Suppressor macrophage (primary cell): ENCODE results near the gene NR4A1.

ENCODE experiments used
- DNase-seq, 4 experiments: peaks; one replicate each; pipeline ENCODE4 v3.0.0-alpha.2; 2020 to 2022

The NR4A1 gene

GRCh38 chr12:52018433-52019112, 32.7 kb upstream of the NR4A1 start:
- no peak for DNase-seq

- no peak for DNase-seq
Measured at GRCh38 chr12:52019113-52019770, 32.0 kb upstream of the NR4A1 start.

- peak; percentile 68 to 79 (median 73) for DNase-seq
Measured at GRCh38 chr12:52020539-52021336, 30.5 kb upstream of the NR4A1 start.

GRCh38 chr12:52022841-52023181, 28.4 kb upstream of the NR4A1 start:
- no peak for DNase-seq

- DNase-seq, result peak; percentile 85 to 94 (median 90)
Measured at GRCh38 chr12:52023182-52023975, 27.9 kb upstream of the NR4A1 start.

- DNase-seq, result no peak
Measured at GRCh38 chr12:52023976-52024688, 27.1 kb upstream of the NR4A1 start.

GRCh38 chr12:52024845-52025230, 26.4 kb upstream of the NR4A1 start:
- DNase-seq, result peak; percentile 77 to 89 (median 88)

GRCh38 chr12:52026263-52026662, 25.0 kb upstream of the NR4A1 start:
- no peak for DNase-seq

- peak in 1 of 4 experiments; percentile 38 for DNase-seq
Measured at GRCh38 chr12:52027085-52027843, 24.0 kb upstream of the NR4A1 start.

- no peak for DNase-seq
Measured at GRCh38 chr12:52029685-52030084, 21.6 kb upstream of the NR4A1 start.

- no peak for DNase-seq
Measured at GRCh38 chr12:52032446-52032803, 18.8 kb upstream of the NR4A1 start.

- peak; percentile 95 to 97 (median 96) for DNase-seq
Measured at GRCh38 chr12:52032804-52033445, 18.3 kb upstream of the NR4A1 start.

- DNase-seq, result no peak
Measured at GRCh38 chr12:52033446-52034140, 17.6 kb upstream of the NR4A1 start.

- DNase-seq, result no peak
Measured at GRCh38 chr12:52035190-52035589, 16.1 kb upstream of the NR4A1 start.

- DNase-seq, result no peak
Measured at GRCh38 chr12:52035926-52036325, 15.3 kb upstream of the NR4A1 start.

- DNase-seq, result peak; percentile 78 to 91 (median 84)
Measured at GRCh38 chr12:52036587-52037171, 14.6 kb upstream of the NR4A1 start.

GRCh38 chr12:52037248-52037861, 13.9 kb upstream of the NR4A1 start:
- peak in 1 of 4 experiments; percentile 40 for DNase-seq

GRCh38 chr12:52038447-52038846, 12.8 kb upstream of the NR4A1 start:
- DNase-seq, result peak in 3 of 4 experiments; percentile 36 to 58 (median 55)

- no peak for DNase-seq
Measured at GRCh38 chr12:52041035-52041434, 10.2 kb upstream of the NR4A1 start.
